DOHH2 (cell line): ENCODE results near the gene IZUMO1.

Source experiments
- EZH2phosphoT487 ChIP-seq: fragments of 200-600 bp; sonication (generic); IDR thresholded peaks from 2 replicates; pipeline ENCODE4 v1.6.1; 2017; ENCODE audit warnings: borderline replicate concordance, mild to moderate bottlenecking, antibody characterized with exemption, low read length, moderate library complexity, mixed read lengths
- TF ChIP-seq, protein P1 (sequence below): fragments of 200-600 bp; sonication (generic); IDR thresholded peaks from one replicate; pipeline ENCODE4 v1.5.1; 2014; ENCODE audit warnings: antibody characterized with exemption, mild to moderate bottlenecking, low read depth, low read length; ENCODE audit not compliant: poor library complexity, severe bottlenecking

DNA sequence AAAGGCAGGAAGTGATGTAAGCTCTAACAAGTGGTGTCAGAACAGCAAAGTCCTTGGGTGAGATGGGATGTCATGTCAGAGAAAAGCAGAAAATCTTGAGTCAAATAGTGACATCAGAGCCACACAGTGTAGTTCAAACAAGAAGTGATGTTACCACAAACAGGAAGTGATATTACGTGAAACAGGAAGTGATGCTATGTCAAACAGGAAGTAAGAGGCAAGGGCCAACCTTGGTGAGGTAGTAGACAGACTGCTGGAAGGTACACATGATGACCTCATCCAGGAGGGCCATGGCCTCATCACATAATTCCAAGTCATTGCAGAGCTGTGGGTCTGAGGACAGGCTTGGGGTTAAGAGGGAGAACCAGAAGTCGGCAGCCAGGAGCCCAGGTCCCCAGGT, 20.2 kb downstream of the IZUMO1 start:
- TF ChIP-seq, protein P1, sequence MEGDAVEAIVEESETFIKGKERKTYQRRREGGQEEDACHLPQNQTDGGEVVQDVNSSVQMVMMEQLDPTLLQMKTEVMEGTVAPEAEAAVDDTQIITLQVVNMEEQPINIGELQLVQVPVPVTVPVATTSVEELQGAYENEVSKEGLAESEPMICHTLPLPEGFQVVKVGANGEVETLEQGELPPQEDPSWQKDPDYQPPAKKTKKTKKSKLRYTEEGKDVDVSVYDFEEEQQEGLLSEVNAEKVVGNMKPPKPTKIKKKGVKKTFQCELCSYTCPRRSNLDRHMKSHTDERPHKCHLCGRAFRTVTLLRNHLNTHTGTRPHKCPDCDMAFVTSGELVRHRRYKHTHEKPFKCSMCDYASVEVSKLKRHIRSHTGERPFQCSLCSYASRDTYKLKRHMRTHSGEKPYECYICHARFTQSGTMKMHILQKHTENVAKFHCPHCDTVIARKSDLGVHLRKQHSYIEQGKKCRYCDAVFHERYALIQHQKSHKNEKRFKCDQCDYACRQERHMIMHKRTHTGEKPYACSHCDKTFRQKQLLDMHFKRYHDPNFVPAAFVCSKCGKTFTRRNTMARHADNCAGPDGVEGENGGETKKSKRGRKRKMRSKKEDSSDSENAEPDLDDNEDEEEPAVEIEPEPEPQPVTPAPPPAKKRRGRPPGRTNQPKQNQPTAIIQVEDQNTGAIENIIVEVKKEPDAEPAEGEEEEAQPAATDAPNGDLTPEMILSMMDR, result no peak
- no peak for TF ChIP-seq EZH2phosphoT487
